Neural crest cell (in vitro differentiated cells): ENCODE measurements around the gene IFITM10. TPM values are rescaled to one million over a fixed set of nuclear protein-coding genes. Genes with fewer than 3 reads are reported as not detected.

Experiments used
- DNase-seq: peaks from one replicate; pipeline ENCODE4 v3.0.0; 2021; ENCODE audit warnings: low read depth, mixed read lengths, low spot score
- H3K27ac Mint-ChIP-seq: one replicate; pipeline ENCODE4 v1.8.0; 2021; ENCODE audit warnings: mild to moderate bottlenecking, mixed read lengths; ENCODE audit not compliant: unreplicated experiment
- H3K27me3 Mint-ChIP-seq: 2 replicates; pipeline ENCODE4 v1.8.0; 2021; ENCODE audit warnings: low read depth, mild to moderate bottlenecking, mixed read lengths
- H3K36me3 Mint-ChIP-seq: 2 replicates; pipeline ENCODE4 v1.8.0; 2021; ENCODE audit warnings: low read depth, mild to moderate bottlenecking, mixed read lengths
- H3K4me1 Mint-ChIP-seq: 2 replicates; pipeline ENCODE4 v1.8.0; 2021; ENCODE audit warnings: mixed read lengths
- H3K4me3 Mint-ChIP-seq: one replicate; pipeline ENCODE4 v1.8.0; 2021; ENCODE audit warnings: mild to moderate bottlenecking, mixed read lengths
- H3K9me3 Mint-ChIP-seq: 2 replicates; pipeline ENCODE4 v1.8.0; 2021; ENCODE audit warnings: mixed read lengths
- CTCF ChIP-seq: fragments of 200-600 bp; sonication (generic); conservative IDR thresholded peaks from 2 replicates; pipeline ENCODE4 v1.5.0; 2021; ENCODE audit warnings: antibody characterized with exemption, mild to moderate bottlenecking
- total RNA-seq: library from RNA; stranded (reverse); gene quantifications from 2 replicates; pipeline ENCODE4 v1.2.1, GENCODE V29; 2021

The IFITM10 gene
- total RNA-seq, 1 donor from 2014 or later, result not detected

DNA sequence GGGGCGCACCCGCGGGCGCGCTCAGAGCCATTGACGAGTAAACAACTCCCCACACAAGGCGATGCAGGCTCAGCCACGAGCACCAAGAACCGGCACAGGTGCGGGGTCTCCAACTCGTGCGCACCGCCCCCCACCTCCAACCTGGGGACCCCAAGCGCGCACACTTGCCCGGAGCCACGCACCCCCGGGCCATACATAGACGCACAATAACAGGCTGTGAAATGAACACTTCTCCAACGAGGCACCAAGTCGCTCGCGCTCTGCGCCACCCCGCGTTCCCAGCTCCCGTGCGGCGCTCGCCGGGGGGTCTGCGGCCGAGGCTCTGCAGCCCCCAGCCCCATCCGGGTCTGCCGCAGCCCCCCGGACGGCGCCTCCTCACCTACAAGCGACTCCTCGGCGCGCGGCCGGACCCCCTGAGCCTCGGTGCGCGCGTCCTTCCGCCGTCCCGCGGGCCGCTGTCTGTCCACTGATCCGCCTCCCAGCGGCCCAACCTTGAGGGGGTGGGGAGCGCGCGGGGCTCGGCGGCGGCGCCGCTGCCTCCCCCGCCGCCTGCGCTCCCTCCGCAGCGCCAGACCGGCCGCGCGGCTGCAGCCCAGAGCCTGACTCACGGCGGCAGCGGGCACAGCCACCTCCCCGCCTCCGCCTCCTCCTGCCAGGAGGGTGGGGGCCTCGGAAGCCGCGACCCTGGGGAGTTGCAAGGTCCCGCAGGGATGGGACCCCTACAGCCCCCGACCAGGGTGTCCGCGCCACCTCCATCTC, 1.6 kb downstream of the IFITM10 start:
- peaks cover 8% of the 10 kb centered on the region for H3K9me3 Mint-ChIP-seq
- H3K27me3 Mint-ChIP-seq, result peaks cover 38% of the 10 kb centered on the region
- peaks cover 17% of the 10 kb centered on the region for H3K4me1 Mint-ChIP-seq
- DNase-seq, result no peak
- H3K36me3 Mint-ChIP-seq, result peaks cover 5% of the 10 kb centered on the region
- no peak for TF ChIP-seq CTCF
- H3K27ac Mint-ChIP-seq, result no peak overlapping the region
- H3K4me3 Mint-ChIP-seq, result peak overlapping the region; percentile 59

GRCh38 chr11:1747753-1748635, 2.4 kb downstream of the IFITM10 start:
- DNase-seq, result no peak
- Mint-ChIP-seq H3K27ac (no peak overlapping the region), H3K27me3 (peaks cover 38% of the 10 kb centered on the region), H3K4me3 (no peak overlapping the region), H3K4me1 (peaks cover 17% of the 10 kb centered on the region), H3K9me3 (peaks cover 8% of the 10 kb centered on the region), H3K36me3 (peaks cover 5% of the 10 kb centered on the region)
- no peak for TF ChIP-seq CTCF

GRCh38 chr11:1746956-1747752, 3.2 kb downstream of the IFITM10 start:
- no peak overlapping the region for H3K27ac Mint-ChIP-seq
- no peak for TF ChIP-seq CTCF
- peaks cover 38% of the 10 kb centered on the region for H3K27me3 Mint-ChIP-seq
- H3K4me1 Mint-ChIP-seq, result peaks cover 17% of the 10 kb centered on the region
- peaks cover 5% of the 10 kb centered on the region for H3K36me3 Mint-ChIP-seq
- H3K4me3 Mint-ChIP-seq, result no peak overlapping the region
- peaks cover 8% of the 10 kb centered on the region for H3K9me3 Mint-ChIP-seq
- DNase-seq, result no peak

DNA sequence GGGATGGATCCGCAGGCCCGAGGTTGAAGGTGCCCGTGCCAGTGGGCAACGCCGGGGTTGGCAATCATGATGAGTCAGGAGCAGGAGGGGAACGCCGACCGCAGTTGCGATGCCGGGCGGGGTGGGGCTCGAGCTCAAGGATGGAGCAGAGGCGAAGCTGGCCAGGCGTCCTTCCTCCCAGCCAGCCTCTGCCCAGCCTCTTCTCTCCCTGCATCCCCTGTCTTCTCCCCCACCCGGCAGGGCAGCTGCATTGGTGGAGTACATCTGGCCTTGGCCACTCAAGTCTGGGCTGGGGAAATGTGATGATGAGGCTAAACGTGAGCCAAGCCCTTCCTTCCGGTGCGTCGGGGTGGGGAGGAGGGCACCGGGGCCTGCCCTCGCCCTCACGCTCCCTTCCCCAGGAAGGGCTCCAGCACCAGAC, 3.9 kb downstream of the IFITM10 start:
- peaks cover 17% of the 10 kb centered on the region for H3K4me1 Mint-ChIP-seq
- H3K36me3 Mint-ChIP-seq, result peaks cover 5% of the 10 kb centered on the region
- H3K27me3 Mint-ChIP-seq, result peaks cover 38% of the 10 kb centered on the region
- H3K9me3 Mint-ChIP-seq, result peaks cover 8% of the 10 kb centered on the region
- no peak overlapping the region for H3K4me3 Mint-ChIP-seq
- H3K27ac Mint-ChIP-seq, result no peak overlapping the region
- no peak for DNase-seq
- no peak for TF ChIP-seq CTCF

DNA sequence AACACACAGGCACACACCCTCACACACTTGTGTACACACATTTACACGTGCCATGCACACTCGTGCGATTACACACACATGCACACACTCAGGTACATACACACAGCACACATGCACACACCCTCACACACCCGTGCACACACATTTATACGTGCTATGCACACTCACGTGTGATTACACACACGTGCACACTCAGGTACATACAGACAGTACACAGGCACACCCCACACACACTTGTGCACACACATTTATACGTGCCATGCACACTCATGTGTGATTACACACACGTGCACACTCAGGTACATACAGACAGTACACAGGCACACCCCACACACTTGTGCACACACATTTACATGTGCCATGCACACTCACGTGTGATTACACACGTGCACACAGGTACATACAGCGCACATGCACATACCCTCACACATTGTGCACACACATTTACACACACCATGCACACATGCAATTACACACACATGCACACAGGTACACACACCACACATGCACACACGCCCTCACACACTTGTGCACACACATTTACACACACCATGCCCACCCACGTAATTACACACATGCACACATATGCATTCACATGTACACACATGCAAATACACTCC, 4.6 kb downstream of the IFITM10 start:
- peaks cover 8% of the 10 kb centered on the region for H3K9me3 Mint-ChIP-seq
- H3K27me3 Mint-ChIP-seq, result peaks cover 38% of the 10 kb centered on the region
- H3K36me3 Mint-ChIP-seq, result peaks cover 5% of the 10 kb centered on the region
- H3K4me1 Mint-ChIP-seq, result peaks cover 17% of the 10 kb centered on the region
- no peak for TF ChIP-seq CTCF
- H3K27ac Mint-ChIP-seq, result no peak overlapping the region
- H3K4me3 Mint-ChIP-seq, result no peak overlapping the region
- DNase-seq, result no peak
